SU-DHL-6 (cell line): ENCODE data around the gene PEX10.

ENCODE experiments used
- H2AFZ ChIP-seq: fragments of 200-600 bp; sonication (generic); 2 replicates; pipeline ENCODE4 v1.6.1; 2014; ENCODE audit warnings: low read depth, mild to moderate bottlenecking, moderate library complexity, mixed read lengths, antibody characterized with exemption, low read length; ENCODE audit not compliant: severe bottlenecking
- H3F3A ChIP-seq: fragments of 200-600 bp; shearing (Covaris generic); 2 replicates; pipeline ENCODE4 v1.6.0; 2016; ENCODE audit warnings: antibody characterized with exemption, mild to moderate bottlenecking; ENCODE audit not compliant: insufficient read depth
- H3K27ac ChIP-seq: fragments of 200-600 bp; sonication (generic); 2 replicates; pipeline ENCODE4 v1.5.1; 2016; ENCODE audit warnings: low read depth, mild to moderate bottlenecking, low read length, moderate library complexity, mixed read lengths
- H3K27me3 ChIP-seq: fragments of 200-600 bp; sonication (generic), shearing (Covaris generic); 2 replicates; pipeline ENCODE4 v1.6.0; 2014; ENCODE audit warnings: mild to moderate bottlenecking, low read length
- H3K36me3 ChIP-seq: fragments of 200-600 bp; sonication (generic); 2 replicates; pipeline ENCODE4 v1.6.1; 2014; ENCODE audit warnings: mild to moderate bottlenecking, low read length, mixed read lengths
- H3K4me2 ChIP-seq: fragments of 300-600, 200-600 bp; shearing (Covaris generic), sonication (generic); 2 replicates; pipeline ENCODE4 v1.6.0; 2014; ENCODE audit warnings: low read length, low read depth, mild to moderate bottlenecking; ENCODE audit not compliant: poor library complexity, severe bottlenecking
- H3K4me3 ChIP-seq: fragments of 200-600 bp; sonication (generic); 2 replicates; pipeline ENCODE4 v1.5.1; 2014; ENCODE audit warnings: antibody characterized with exemption, low read length, mild to moderate bottlenecking, mixed read lengths; ENCODE audit not compliant: insufficient read depth, poor library complexity, severe bottlenecking
- H3K79me2 ChIP-seq: fragments of 200-600 bp; sonication (generic); 2 replicates; pipeline ENCODE4 v1.6.1; 2014; ENCODE audit warnings: mild to moderate bottlenecking, low read length, moderate library complexity; ENCODE audit not compliant: insufficient read depth
- H3K9ac ChIP-seq: fragments of 200-600 bp; sonication (generic); 2 replicates; pipeline ENCODE4 v1.7.0; 2014; ENCODE audit warnings: mild to moderate bottlenecking, low read length
- H3K9me2 ChIP-seq: fragments of 200-600 bp; sonication (generic); replicated peaks from 2 replicates; pipeline ENCODE4 v1.6.1; 2014; ENCODE audit warnings: low read length; ENCODE audit not compliant: insufficient read depth
- H3K9me3 ChIP-seq: fragments of 200-600 bp; sonication (generic); 2 replicates; pipeline ENCODE4 v1.6.1; 2014; ENCODE audit warnings: low read length, mixed read lengths; ENCODE audit not compliant: insufficient read depth
- H4K20me1 ChIP-seq: fragments of 200-600 bp; sonication (generic); 2 replicates; pipeline ENCODE4 v1.6.1; 2014; ENCODE audit warnings: low read depth, mild to moderate bottlenecking, antibody characterized with exemption, low read length, moderate library complexity, mixed read lengths
- CTCF ChIP-seq: fragments of 200-600 bp; sonication (generic); IDR thresholded peaks from one replicate; pipeline ENCODE4 v1.5.1; 2017; ENCODE audit warnings: antibody characterized with exemption, mild to moderate bottlenecking, low read length, moderate library complexity; ENCODE audit not compliant: insufficient read depth, poor library complexity, severe bottlenecking
- EZH2phosphoT487 ChIP-seq: fragments of 200-600 bp; sonication (generic), shearing (Covaris generic); conservative IDR thresholded peaks from 2 replicates; pipeline ENCODE4 v1.6.1; 2018; ENCODE audit warnings: mild to moderate bottlenecking, antibody characterized with exemption, low read length, moderate library complexity, mixed read lengths

The PEX10 gene

GRCh38 chr1:2363847-2364513 lies 48.4 kb downstream of the PEX10 start:
- Histone ChIP-seq H3K4me2 (no peak overlapping the region), H3K27ac (no peak overlapping the region), H3K36me3 (no peaks in the 10 kb centered on the region), H2AFZ (no peak overlapping the region), H3K27me3 (no peaks in the 10 kb centered on the region), H4K20me1 (no peaks in the 10 kb centered on the region), H3K79me2 (no peaks in the 10 kb centered on the region), H3K9ac (no peak overlapping the region), H3K9me3 (no peaks in the 10 kb centered on the region), H3F3A (no peaks in the 10 kb centered on the region), H3K9me2 (no peaks in the 10 kb centered on the region), H3K4me3 (no peak overlapping the region)
- no peak for TF ChIP-seq EZH2phosphoT487
- TF ChIP-seq CTCF: no peak

GRCh38 chr1:2360588-2361364 lies 51.6 kb downstream of the PEX10 start:
- no peaks in the 10 kb centered on the region for H3F3A ChIP-seq
- H3K9me2 ChIP-seq: no peaks in the 10 kb centered on the region
- no peak overlapping the region for H3K27ac ChIP-seq
- no peaks in the 10 kb centered on the region for H4K20me1 ChIP-seq
- no peak overlapping the region for H2AFZ ChIP-seq
- no peaks in the 10 kb centered on the region for H3K79me2 ChIP-seq
- no peak overlapping the region for H3K4me3 ChIP-seq
- TF ChIP-seq EZH2phosphoT487: no peak
- no peak for TF ChIP-seq CTCF
- no peak overlapping the region for H3K9ac ChIP-seq
- no peaks in the 10 kb centered on the region for H3K36me3 ChIP-seq
- no peaks in the 10 kb centered on the region for H3K27me3 ChIP-seq
- no peak overlapping the region for H3K4me2 ChIP-seq
- no peaks in the 10 kb centered on the region for H3K9me3 ChIP-seq

- Histone ChIP-seq H3F3A (no peaks in the 10 kb centered on the region), H3K9ac (no peak overlapping the region), H4K20me1 (no peaks in the 10 kb centered on the region), H3K27ac (no peak overlapping the region), H3K27me3 (no peaks in the 10 kb centered on the region), H3K9me2 (no peaks in the 10 kb centered on the region), H2AFZ (no peak overlapping the region), H3K4me3 (no peak overlapping the region), H3K4me2 (no peak overlapping the region), H3K9me3 (no peaks in the 10 kb centered on the region), H3K79me2 (no peaks in the 10 kb centered on the region), H3K36me3 (no peaks in the 10 kb centered on the region)
- no peak for TF ChIP-seq CTCF
- no peak for TF ChIP-seq EZH2phosphoT487
Observed at GRCh38 chr1:2358651-2359640, 53.4 kb downstream of the PEX10 start.
